Breast epithelium (tissue), 3 donors: ENCODE results near the gene KRTAP10-5.

Source experiments
- POLR2A ChIP-seq: fragments of 450-650 bp; IDR thresholded peaks from one replicate; pipeline ENCODE4 v1.6.1; 2016; ENCODE audit warnings: antibody characterized with exemption, mild to moderate bottlenecking, moderate library complexity
- POLR2AphosphoS5 ChIP-seq, 3 donors: sonication (generic); formaldehyde crosslinking; IDR thresholded peaks; one replicate each; pipeline ENCODE4 v1.6.1; 2017; ENCODE audit warnings: antibody characterized with exemption in 3 of 3

- TF ChIP-seq POLR2AphosphoS5 (IDR thresholded peaks at IDR 0.05) (no peak), POLR2A (no peak)
These were observed 34.6 kb upstream of the KRTAP10-5 start for GRCh38 chr21:44614961-44615391.
